ENCODE data around the gene ADCY3.

Gene ADCY3

GRCh38 chr2:24899361-24899910 lies 20.6 kb downstream of the ADCY3 start:
- no peak for DNase-seq

- DNase-seq: no peak
Observed at GRCh38 chr2:24898122-24899109, 21.6 kb downstream of the ADCY3 start.

- no peak for DNase-seq
Observed at GRCh38 chr2:24894750-24895149, 25.3 kb downstream of the ADCY3 start.

- no peak for DNase-seq
Observed at GRCh38 chr2:24893934-24894333, 26.1 kb downstream of the ADCY3 start.

- no peak for DNase-seq
Observed at GRCh38 chr2:24892928-24893327, 27.1 kb downstream of the ADCY3 start.

- DNase-seq: no peak
Observed at GRCh38 chr2:24891201-24891600, 28.8 kb downstream of the ADCY3 start.

- no peak for DNase-seq
Observed at GRCh38 chr2:24889221-24889620, 30.8 kb downstream of the ADCY3 start.

- no peak for DNase-seq
Observed at GRCh38 chr2:24888177-24888576, 31.9 kb downstream of the ADCY3 start.

GRCh38 chr2:24887307-24887874 lies 32.6 kb downstream of the ADCY3 start:
- DNase-seq: no peak

GRCh38 chr2:24886691-24887304 lies 33.2 kb downstream of the ADCY3 start:
- DNase-seq: peak in 1 of 2 donors; percentile 52

- DNase-seq: no peak
Observed at GRCh38 chr2:24886126-24886501, 33.9 kb downstream of the ADCY3 start.

- peak in 1 of 2 donors; percentile 20 for DNase-seq
Observed at GRCh38 chr2:24885221-24886125, 34.6 kb downstream of the ADCY3 start.

GRCh38 chr2:24883946-24884345 lies 36.1 kb downstream of the ADCY3 start:
- DNase-seq: no peak

GRCh38 chr2:24881623-24882022 lies 38.4 kb downstream of the ADCY3 start:
- DNase-seq: no peak

GRCh38 chr2:24881158-24881557 lies 38.9 kb downstream of the ADCY3 start:
- no peak for DNase-seq

- DNase-seq: no peak
Observed at GRCh38 chr2:24878341-24878740, 41.7 kb downstream of the ADCY3 start.

- no peak for DNase-seq
Observed at GRCh38 chr2:24877646-24878045, 42.4 kb downstream of the ADCY3 start.

GRCh38 chr2:24877067-24877466 lies 43.0 kb downstream of the ADCY3 start:
- DNase-seq: no peak

GRCh38 chr2:24875901-24876300 lies 44.1 kb downstream of the ADCY3 start:
- no peak for DNase-seq

GRCh38 chr2:24875272-24875671 lies 44.8 kb downstream of the ADCY3 start:
- no peak for DNase-seq

GRCh38 chr2:24874035-24874434 lies 46.0 kb downstream of the ADCY3 start:
- DNase-seq: peak in 1 of 2 donors; percentile 32

- no peak for DNase-seq
Observed at GRCh38 chr2:24873619-24874018, 46.4 kb downstream of the ADCY3 start.
